GM18520 (cell line): ENCODE measurements around the gene ADD2.

Source experiments
- ATAC-seq: cut with Tn5 transposase; IDR thresholded peaks from one replicate; pipeline ENCODE4 v1.9.1; 2021; ENCODE audit not compliant: unreplicated experiment

Gene ADD2

GRCh38 chr2:70726947-70727725 is 40.9 kb downstream of the ADD2 start:
- no peak for ATAC-seq

GRCh38 chr2:70725505-70725904 is 42.5 kb downstream of the ADD2 start:
- no peak for ATAC-seq

- no peak for ATAC-seq
Observed at GRCh38 chr2:70724366-70724765, 43.6 kb downstream of the ADD2 start.

DNA sequence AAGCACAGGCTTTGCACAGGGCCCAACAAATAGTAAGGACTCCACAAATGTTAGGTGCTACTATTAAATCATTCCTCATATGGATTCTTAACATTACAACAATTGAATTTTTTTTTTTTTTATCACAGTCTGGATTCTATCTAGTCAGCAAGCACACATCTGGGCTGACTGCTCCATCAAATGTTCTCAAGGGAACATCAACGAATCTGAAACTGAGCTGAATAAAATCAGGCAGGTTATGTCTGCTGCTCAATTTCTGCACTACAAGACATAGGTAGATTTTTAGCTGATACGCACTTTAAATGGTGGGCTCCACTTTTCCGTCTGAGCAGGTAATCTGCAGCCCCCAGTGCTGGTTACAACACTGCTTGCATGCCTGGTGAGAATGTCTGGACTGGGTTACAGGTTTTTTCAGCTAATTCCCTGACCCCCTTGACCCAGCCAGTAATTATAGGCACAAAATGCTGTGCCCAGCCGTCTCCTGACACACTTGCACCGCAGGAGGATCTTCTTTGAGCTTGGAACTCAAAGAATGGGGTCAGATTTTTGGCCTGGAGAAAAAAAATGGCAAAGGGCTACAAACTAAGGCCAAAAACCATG is 44.6 kb downstream of the ADD2 start:
- ATAC-seq = no peak

DNA sequence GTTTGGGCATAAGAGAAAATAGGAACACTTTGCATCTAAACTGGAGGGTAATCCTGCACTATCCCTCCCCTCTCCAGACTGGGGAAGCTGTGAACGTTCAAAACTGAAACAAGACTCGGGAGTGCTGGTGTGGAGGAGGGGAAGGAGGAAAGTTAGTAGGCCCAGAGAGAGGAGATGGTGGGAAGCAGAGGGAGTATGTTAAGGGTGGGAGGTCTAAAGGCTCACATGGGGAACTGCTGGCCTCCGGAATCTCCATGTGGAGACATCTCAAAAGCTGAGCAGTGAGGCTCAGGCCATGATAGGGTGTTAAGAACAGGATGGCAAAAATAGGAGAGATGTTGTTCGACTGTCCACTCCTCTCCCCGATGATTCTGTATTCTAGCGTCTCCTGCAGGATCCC is 47.9 kb downstream of the ADD2 start:
- ATAC-seq = no peak

DNA sequence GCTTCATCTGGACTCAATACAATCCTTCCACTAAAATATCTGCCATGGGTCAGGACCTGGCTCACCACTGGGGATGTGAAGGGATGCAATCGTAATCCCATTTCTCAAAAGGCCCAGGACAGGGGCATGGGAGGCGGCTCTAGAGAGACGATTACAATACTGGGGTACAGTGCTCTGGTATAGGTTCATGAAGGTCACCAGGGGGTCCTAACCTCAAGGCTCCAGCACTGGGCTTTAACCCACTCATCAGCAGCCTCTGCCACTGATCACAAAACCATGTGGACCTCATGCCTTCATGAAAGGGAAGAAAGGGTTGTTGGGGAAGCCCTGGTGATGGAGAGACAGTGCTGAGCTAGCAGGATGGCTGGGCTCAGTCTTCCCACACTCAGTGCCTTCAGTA is 48.8 kb downstream of the ADD2 start:
- no peak for ATAC-seq

DNA sequence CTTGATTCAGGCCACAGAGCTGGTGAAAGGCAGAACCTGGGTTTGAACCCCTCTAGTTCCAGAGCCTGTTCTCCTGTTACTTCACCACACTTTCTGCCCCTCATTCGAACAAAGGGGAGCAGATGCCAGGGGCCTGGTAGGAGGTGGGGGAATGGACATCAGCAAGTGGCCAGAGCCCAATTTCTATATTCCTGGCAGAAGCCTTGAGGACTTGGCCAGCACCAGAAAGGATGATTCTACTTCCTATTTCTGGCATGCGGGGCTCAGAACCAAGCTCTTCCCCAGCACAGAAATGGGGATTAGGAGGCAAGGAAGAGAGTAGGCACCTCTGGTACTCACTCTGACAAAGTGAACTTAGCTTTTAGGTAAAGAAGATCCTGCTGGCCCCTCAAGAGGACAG is 49.3 kb downstream of the ADD2 start:
- no peak for ATAC-seq

DNA sequence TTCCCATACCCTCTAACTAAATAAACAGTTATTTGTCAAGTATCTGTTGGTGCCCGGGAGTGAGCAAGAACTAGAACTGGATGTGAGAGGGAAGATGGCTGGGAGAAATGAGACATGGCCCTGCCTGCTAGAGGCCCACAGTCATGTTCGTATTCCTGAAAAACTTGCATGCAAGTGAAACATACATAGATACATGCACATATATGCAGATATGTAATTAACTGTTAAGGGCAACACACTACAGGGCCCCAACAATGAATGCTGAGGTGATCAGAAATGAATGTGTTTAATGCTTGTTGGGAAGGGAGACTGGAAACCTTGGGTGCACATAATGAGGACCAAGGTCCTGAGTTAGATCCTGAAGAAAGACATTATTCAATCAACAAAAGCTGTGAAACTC is 49.8 kb downstream of the ADD2 start:
- no peak for ATAC-seq

GRCh38 chr2:70717431-70718038 is 50.5 kb downstream of the ADD2 start:
- no peak for ATAC-seq

DNA sequence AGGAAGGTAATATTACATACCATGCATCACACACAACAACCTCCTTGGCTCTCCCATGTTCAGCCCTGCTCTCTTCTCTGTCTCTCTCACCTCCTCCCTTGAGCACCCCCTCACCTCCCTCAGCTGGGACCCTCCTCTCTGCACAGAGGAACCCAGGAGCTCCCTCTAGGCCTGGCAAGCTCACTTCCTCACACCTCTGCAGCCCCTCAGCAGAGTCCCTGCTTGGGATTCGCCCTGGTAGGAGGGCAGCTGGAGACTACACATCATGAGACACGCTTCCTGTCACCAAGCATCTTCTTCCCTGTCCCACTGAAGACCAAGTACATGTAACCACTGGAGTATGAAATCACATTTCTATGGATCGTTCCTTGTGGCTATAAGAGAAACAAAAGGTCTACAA is 51.0 kb downstream of the ADD2 start:
- ATAC-seq = no peak

DNA sequence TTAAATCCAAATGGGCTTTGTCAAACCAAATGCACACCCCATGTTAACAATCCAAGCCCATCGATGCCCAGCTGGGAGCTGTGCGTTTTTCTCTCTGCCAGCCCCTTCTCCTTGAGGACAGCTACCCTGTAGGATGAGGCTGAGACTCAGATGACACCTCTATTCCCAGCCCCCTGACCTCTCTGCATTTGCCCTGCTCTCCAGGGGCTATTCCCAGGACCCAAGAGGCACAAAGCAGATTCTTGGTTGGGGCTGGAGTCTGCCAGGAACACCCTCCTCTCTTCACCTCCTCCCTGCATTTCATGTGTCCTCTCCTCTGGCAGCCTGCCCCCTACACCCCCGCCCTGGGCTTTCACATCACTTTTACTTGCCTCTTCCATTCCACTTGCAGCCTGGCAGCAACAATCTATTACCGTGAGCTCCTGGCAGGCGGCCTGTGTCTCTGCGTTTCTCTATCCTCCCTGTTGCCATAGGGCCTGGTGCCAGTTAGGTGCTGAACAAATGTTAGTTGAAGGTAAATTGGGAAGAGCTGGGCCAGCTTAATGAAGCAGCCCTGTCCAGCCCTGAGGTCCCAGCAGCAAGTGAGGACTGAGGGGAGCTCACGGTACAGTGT is 51.8 kb downstream of the ADD2 start:
- ATAC-seq = no peak

DNA sequence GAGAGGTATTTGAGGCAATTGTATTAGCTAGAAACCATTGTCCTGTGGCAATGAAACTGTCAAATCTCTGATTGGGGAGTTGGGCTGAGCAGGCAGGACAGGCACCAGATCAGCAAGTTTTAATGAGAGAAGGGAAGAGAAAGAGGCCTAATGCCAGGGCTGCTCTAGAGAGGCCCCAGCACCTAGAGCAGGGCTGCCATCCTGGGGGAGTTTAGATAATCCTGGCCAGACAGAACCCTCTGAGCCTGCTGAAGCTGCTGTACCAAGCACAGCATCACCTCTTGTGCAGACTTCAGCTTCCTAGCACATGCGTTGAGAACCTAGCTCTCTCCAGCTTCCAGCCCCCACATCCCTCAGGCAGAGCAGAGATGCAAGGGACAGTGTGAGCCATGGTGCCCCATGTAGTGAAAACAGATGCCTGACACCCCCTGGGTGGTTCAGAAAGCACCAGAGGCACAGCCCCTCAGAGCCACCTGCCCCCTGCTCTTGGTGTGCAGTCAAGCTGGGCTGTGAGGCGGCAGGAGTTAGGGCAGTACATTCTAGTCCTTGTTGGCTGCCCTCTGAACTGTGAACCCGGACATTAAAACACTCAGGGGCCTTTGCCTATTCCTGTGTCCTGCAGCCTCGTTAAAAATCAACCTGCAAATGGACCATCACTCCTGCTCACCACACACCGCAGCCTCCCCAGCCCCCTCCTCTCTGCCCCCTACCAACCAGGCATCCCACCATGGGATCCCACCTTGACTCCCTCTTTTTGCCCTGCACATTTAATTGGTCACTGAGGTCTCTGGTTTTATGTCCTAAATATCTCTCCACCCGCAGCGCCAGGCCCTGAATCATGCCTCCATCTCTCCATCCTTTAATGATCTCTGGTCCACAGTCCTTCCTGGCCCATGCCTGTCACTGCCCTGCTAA is 52.7 kb downstream of the ADD2 start:
- no peak for ATAC-seq

DNA sequence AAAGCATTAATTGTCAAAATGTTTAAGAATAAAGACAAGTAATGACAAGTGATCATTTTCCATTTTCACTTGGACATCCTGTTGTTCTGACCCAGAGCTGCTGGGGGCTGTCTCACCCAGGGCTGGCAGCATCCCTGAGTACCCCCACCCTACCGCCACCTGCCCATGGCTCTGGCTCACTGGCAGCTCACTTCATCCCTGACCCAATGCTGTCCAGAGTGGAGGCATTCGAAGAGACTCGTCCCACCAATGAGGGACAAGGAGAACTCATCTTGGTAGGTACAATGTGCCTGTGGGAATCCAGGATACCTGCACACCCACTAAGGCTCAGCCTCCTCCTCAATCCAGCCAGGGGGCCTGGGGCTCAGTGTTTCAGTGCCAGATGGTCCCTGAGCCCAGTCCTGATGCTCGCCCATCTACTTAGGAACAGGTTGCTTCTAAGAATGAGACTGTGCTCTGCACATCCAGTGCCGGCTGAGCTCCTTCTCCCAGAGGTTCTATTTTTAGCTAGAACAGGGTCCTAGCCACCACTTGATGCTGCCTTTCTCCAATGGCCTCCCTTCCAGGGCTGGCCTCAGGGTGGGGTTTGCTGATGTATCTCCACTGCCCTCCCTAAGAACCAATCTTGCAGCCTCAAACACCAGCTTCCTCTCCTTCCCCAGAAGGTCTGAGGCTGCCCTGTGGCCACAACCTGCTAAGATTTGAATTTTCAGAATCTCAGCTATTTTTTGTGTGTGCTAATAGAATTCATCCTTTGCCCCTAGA is 53.7 kb downstream of the ADD2 start:
- no peak for ATAC-seq

GRCh38 chr2:70712916-70713315 is 55.1 kb downstream of the ADD2 start:
- ATAC-seq = no peak

DNA sequence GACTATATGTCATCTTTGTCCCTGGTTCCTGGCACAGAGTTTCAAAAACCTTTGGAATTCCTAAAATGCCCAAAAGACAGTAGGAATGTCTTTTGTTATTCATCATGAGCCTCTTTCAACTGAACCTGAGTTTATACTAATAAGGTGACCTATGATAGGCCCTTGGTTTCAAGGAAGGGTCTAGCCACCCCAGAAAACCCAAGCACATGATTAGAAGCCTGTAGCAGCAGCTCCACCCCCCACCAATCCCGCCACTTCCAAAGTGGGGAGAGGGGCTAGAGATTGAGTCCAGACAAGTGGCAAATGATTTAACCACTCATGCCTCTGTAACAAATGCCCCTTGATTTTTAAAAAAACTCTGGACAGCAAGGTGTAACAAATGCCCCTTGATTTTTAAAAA is 56.8 kb downstream of the ADD2 start:
- no peak for ATAC-seq

DNA sequence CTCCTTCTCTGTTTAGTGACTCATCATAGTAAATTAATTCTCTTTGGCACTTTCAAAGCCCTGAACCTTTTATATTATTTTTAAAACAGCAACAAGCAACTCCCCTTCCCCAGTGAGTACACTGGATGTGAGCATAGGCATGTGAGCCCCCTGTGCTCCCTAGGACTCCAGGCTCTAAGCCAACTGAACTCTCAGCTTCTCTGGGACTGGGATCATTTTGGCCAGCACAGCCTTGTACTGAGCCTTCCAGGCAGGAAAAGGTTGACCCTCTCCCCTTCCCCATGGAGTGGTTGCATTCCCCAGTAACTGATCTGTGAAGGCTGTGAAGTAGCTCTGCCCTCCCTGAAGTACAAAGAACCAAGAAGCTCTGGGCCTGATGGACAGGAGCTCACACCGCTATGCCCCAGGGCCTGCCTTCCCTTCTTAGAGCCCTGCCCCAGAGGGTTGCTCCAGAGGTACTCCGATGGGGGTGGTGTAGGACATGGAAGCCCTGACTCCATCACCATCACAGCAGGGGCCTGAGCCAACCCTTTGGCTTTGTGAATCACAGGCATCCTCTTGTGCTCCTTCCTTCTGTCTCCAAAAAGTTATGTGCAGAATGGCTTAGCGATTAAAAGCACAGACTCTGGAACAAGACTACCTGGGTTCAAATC is 57.8 kb downstream of the ADD2 start:
- ATAC-seq = no peak

GRCh38 chr2:70709275-70710037 is 58.5 kb downstream of the ADD2 start:
- ATAC-seq = no peak

GRCh38 chr2:70708376-70709199 is 59.4 kb downstream of the ADD2 start:
- no peak for ATAC-seq
